Stimulated activated CD4-positive, alpha-beta T cell treated with anti-CD3 and anti-CD28 coated beads, Interleukin-1b, Interleukin-23, amount 100 ng/mL, for 24 hours (primary cell): ENCODE measurements around the gene RCBTB2.
A peak's percentile ranks its signal among the peaks of the same experiment; 100 is the strongest.

Source experiments
- DNase-seq, 4 experiments: peaks; one replicate each; pipeline ENCODE4 v3.0.0-alpha.2; 2020; ENCODE audit warnings: low read depth in 4 of 4, low spot score in 1 of 4

RCBTB2 gene

GRCh38 chr13:48496271-48497161 is 36.4 kb downstream of the RCBTB2 start:
- DNase-seq, result no peak

GRCh38 chr13:48494874-48495273 is 38.0 kb downstream of the RCBTB2 start:
- no peak for DNase-seq

- DNase-seq, result no peak
These were observed 39.0 kb downstream of the RCBTB2 start for GRCh38 chr13:48493851-48494250.

GRCh38 chr13:48493066-48493765 is 39.7 kb downstream of the RCBTB2 start:
- DNase-seq, result no peak

GRCh38 chr13:48492470-48493065 is 40.3 kb downstream of the RCBTB2 start:
- peak in 2 of 4 experiments; percentile 29 to 44 for DNase-seq

GRCh38 chr13:48492096-48492440 is 40.8 kb downstream of the RCBTB2 start:
- DNase-seq, result no peak

- no peak for DNase-seq
These were observed 41.3 kb downstream of the RCBTB2 start for GRCh38 chr13:48491423-48492095.

GRCh38 chr13:48490241-48490640 is 42.6 kb downstream of the RCBTB2 start:
- DNase-seq, result no peak

- DNase-seq, result no peak
These were observed 43.2 kb downstream of the RCBTB2 start for GRCh38 chr13:48489666-48490065.

- DNase-seq, result no peak
These were observed 43.9 kb downstream of the RCBTB2 start for GRCh38 chr13:48488995-48489394.

GRCh38 chr13:48487968-48488367 is 44.9 kb downstream of the RCBTB2 start:
- DNase-seq, result no peak

- DNase-seq, result no peak
These were observed 46.0 kb downstream of the RCBTB2 start for GRCh38 chr13:48486836-48487235.

GRCh38 chr13:48486362-48486761 is 46.5 kb downstream of the RCBTB2 start:
- no peak for DNase-seq

GRCh38 chr13:48485432-48485831 is 47.4 kb downstream of the RCBTB2 start:
- DNase-seq, result no peak

GRCh38 chr13:48483575-48483974 is 49.3 kb downstream of the RCBTB2 start:
- no peak for DNase-seq

GRCh38 chr13:48478391-48478790 is 54.5 kb downstream of the RCBTB2 start:
- no peak for DNase-seq

- DNase-seq, result no peak
These were observed 55.6 kb downstream of the RCBTB2 start for GRCh38 chr13:48477191-48477855.

- no peak for DNase-seq
These were observed 56.2 kb downstream of the RCBTB2 start for GRCh38 chr13:48476686-48477085.

GRCh38 chr13:48476215-48476614 is 56.7 kb downstream of the RCBTB2 start:
- DNase-seq, result no peak

GRCh38 chr13:48475230-48475629 is 57.6 kb downstream of the RCBTB2 start:
- no peak for DNase-seq
